Measurements from ENCODE around the gene CRHR2. TPM values are rescaled to one million over a fixed set of nuclear protein-coding genes. Genes with fewer than 3 reads are reported as not detected.

Gene CRHR2
- total and polyA plus RNA-seq, 2 of the 4 experiments (the other 2 are of a cell fraction): not detected

- BruUV-seq (replicated peaks): no TSS peak
- no peak overlapping the region for H4K5ac ChIP-seq (ENCODE audit: low read depth, low read length)
- in situ Hi-C loops (cut with MboI; ENCODE audit: low sequenced_read_pairs) (no loop called here), intact Hi-C loops (cut with micrococcal nuclease) (no loop called here), dilution Hi-C loops (cut with HindIII; ENCODE audit: low sequenced_read_pairs, unreplicated experiment) (no loop called here)
- ATAC-seq (ENCODE audit: low read depth) (no peak), DNase-seq (no peak)
- no peak overlapping the region for H2AK5ac ChIP-seq (ENCODE audit: low read depth, low read length)
- H3K9me3 ChIP-seq (ENCODE audit: control insufficient read depth, insufficient read depth, low read length): no peaks in the 10 kb centered on the region
- no peak overlapping the region for H2BK120ac ChIP-seq (ENCODE audit: low read depth, low read length)
- no peak overlapping the region for H4K91ac ChIP-seq (ENCODE audit: insufficient read depth, low read depth, low read length)
- ChIA-PET CTCF (no interaction called here), POLR2A (ENCODE audit: unreplicated experiment) (no interaction called here)
- H3K56ac ChIP-seq (ENCODE audit: extremely low read depth, insufficient read depth, low read length): no peak overlapping the region
- H3K79me1 ChIP-seq (ENCODE audit: low read depth in 1 of 2, low read length in 2 of 2): no peaks in the 10 kb centered on the region
- no peak overlapping the region for H2BK5ac ChIP-seq (ENCODE audit: low read depth, low read length, poor library complexity, severe bottlenecking)
- H2AK9ac ChIP-seq (replicated peaks; ENCODE audit: low read depth, low read length, poor library complexity): no peak overlapping the region
- H3K9me1 ChIP-seq (ENCODE audit: insufficient read depth, low read length): no peaks in the 10 kb centered on the region; the same call in 1 of the 2 replicates
- no peak overlapping the region for H3K9ac ChIP-seq (ENCODE audit: low read depth, low read length)
- H3K4me3 ChIP-seq (ENCODE audit: insufficient read depth, low read depth, low read length): no peak overlapping the region
- H4K8ac ChIP-seq (ENCODE audit: low read depth in 2 of 2, low read length in 2 of 2): no peak overlapping the region
- H3K27ac ChIP-seq (ENCODE audit: insufficient read depth, low read length): no peak overlapping the region
- no peak overlapping the region for H2BK20ac ChIP-seq (ENCODE audit: low read depth, low read length)
- no peak overlapping the region for H3K18ac ChIP-seq (ENCODE audit: low read depth, low read length)
- no peaks in the 10 kb centered on the region for H3K4me1 ChIP-seq (ENCODE audit: control insufficient read depth, insufficient read depth, low read length)
- H3K23ac ChIP-seq (ENCODE audit: low read depth, low read length): no peak overlapping the region
- no peak overlapping the region for H3K4me2 ChIP-seq (ENCODE audit: low read depth, low read length)
- H3K36me3 ChIP-seq (ENCODE audit: control insufficient read depth, insufficient read depth, low read length): no peaks in the 10 kb centered on the region
- H2BK15ac ChIP-seq (ENCODE audit: low read depth, low read length): no peak overlapping the region
- H3K14ac ChIP-seq (replicated peaks; ENCODE audit: low read depth, low read length): no peak overlapping the region
- 57% methylated on average over 1 of the region's 21 CpGs; no CpG with 5 or more reads in 1 of the 2 experiments for WGBS, 2 experiments (ENCODE audit: extremely low coverage in 2 of 2, insufficient read length in 1 of 2)
- no peak overlapping the region for H2AFZ ChIP-seq (replicated peaks; ENCODE audit: low read length, poor library complexity)
- H3K4ac ChIP-seq (ENCODE audit: low read depth, low read length): no peak overlapping the region
- peaks cover 9% of the 10 kb centered on the region for H3K27me3 ChIP-seq (ENCODE audit: control insufficient read depth, insufficient read depth, low read length)
- H4K20me1 ChIP-seq (ENCODE audit: insufficient read depth, low read length): no peaks in the 10 kb centered on the region
- TF ChIP-seq CEBPB (IDR thresholded peaks at IDR 0.05; ENCODE audit: low read depth, low read length): no peak
- no peak for TF ChIP-seq CHD1 (IDR thresholded peaks at IDR 0.05; ENCODE audit: low read depth, low read length)
- no peak for TF ChIP-seq BHLHE40 (IDR thresholded peaks at IDR 0.05; ENCODE audit: low read depth, low read length)
- no peak for TF ChIP-seq RAD21 (IDR thresholded peaks at IDR 0.05; ENCODE audit: low read length)
- TF ChIP-seq MXI1 (IDR thresholded peaks at IDR 0.05; ENCODE audit: borderline replicate concordance, low read depth, low read length): no peak
- TF ChIP-seq RFX5 (IDR thresholded peaks at IDR 0.05; ENCODE audit: low read depth, low read length): no peak
- TF ChIP-seq RCOR1 (IDR thresholded peaks at IDR 0.05; ENCODE audit: insufficient replicate concordance, low read length): no peak
- no peak for TF ChIP-seq POLR2A (IDR thresholded peaks at IDR 0.05; ENCODE audit: low read depth, low read length)
- TF ChIP-seq CTCF (conservative IDR thresholded peaks at IDR 0.05; ENCODE audit: low read depth, low read length): no peak
- no peak for TF ChIP-seq SMC3 (IDR thresholded peaks at IDR 0.05; ENCODE audit: low read depth, low read length)
- no peak for TF ChIP-seq FOS (IDR thresholded peaks at IDR 0.05; ENCODE audit: low read depth, low read length)
- TF ChIP-seq NFE2L2 (IDR thresholded peaks at IDR 0.05; ENCODE audit: low read depth, low read length): no peak
- no peak for TF ChIP-seq MAFK (IDR thresholded peaks at IDR 0.05; ENCODE audit: low read depth, low read length)
- TF ChIP-seq ELK1 (IDR thresholded peaks at IDR 0.05; ENCODE audit: borderline replicate concordance, low read depth, low read length): no peak
- TF ChIP-seq MAZ (IDR thresholded peaks at IDR 0.05; ENCODE audit: borderline replicate concordance, low read depth, low read length): no peak
Observed at GRCh38 chr7:30656006-30656957, 26.0 kb downstream of the CRHR2 start.
